OCI-LY7 (cell line): ENCODE data around the gene UVSSA. TPM values are rescaled to one million over a fixed set of nuclear protein-coding genes. Genes with fewer than 3 reads are reported as not detected.

Experiments
- BruUV-seq: library from RNA; stranded (reverse); fragments of 400-500 nt; replicated peaks from 2 replicates; lab custom pipeline; 2021; lab: Mats Ljungman, UMichigan
- CTCF ChIA-PET: fragments of 300-600 bp; sonication (Branson Sonifier 250); formaldehyde crosslinking; loops from one replicate; lab custom pipeline; 2022; ENCODE audit warnings: antibody characterized with exemption; ENCODE audit not compliant: unreplicated experiment; lab: Charles Lee
- POLR2A ChIA-PET: fragments of 300-600 bp; sonication (Branson Sonifier 250); formaldehyde crosslinking; loops from one replicate; lab custom pipeline; 2022; ENCODE audit warnings: antibody characterized with exemption; lab: Charles Lee
- DNase-seq: peaks from one replicate; pipeline ENCODE4 v3.0.0-alpha.2; 2015; ENCODE audit warnings: low spot score
- H2AFZ ChIP-seq: fragments of 200-600 bp; sonication (generic), shearing (Covaris generic); 2 replicates; pipeline ENCODE4 v1.6.1; 2014; ENCODE audit warnings: mild to moderate bottlenecking, antibody characterized with exemption, low read length, moderate library complexity
- H3K27ac ChIP-seq: fragments of 200-600 bp; sonication (generic); 2 replicates; pipeline ENCODE4 v1.5.1; 2014; ENCODE audit warnings: mixed run types, low read depth, mild to moderate bottlenecking, moderate library complexity, low read length, inconsistent platforms; ENCODE audit not compliant: poor library complexity, severe bottlenecking
- H3K36me3 ChIP-seq: fragments of 200-600 bp; sonication (generic); 2 replicates; pipeline ENCODE4 v1.6.1; 2014; ENCODE audit warnings: mild to moderate bottlenecking, antibody characterized with exemption, low read length, moderate library complexity, mixed read lengths; ENCODE audit not compliant: insufficient read depth
- H3K4me1 ChIP-seq: fragments of 200-600 bp; sonication (generic); 2 replicates; pipeline ENCODE4 v1.5.1; 2014; ENCODE audit warnings: mild to moderate bottlenecking, low read length; ENCODE audit not compliant: insufficient read depth, poor library complexity, severe bottlenecking
- H3K4me2 ChIP-seq: fragments of 200-600 bp; sonication (generic); 2 replicates; pipeline ENCODE4 v1.6.1; 2014; ENCODE audit warnings: mild to moderate bottlenecking, low read length
- H3K4me3 ChIP-seq: fragments of 200-600 bp; sonication (generic); 2 replicates; pipeline ENCODE4 v1.5.1; 2014; ENCODE audit warnings: mild to moderate bottlenecking, low read depth, low read length; ENCODE audit not compliant: poor library complexity, severe bottlenecking
- H3K79me2 ChIP-seq: fragments of 200-600 bp; sonication (generic); 2 replicates; pipeline ENCODE4 v1.6.1; 2016; ENCODE audit warnings: low read depth, mild to moderate bottlenecking, low read length, moderate library complexity, mixed read lengths; ENCODE audit not compliant: insufficient read depth
- H3K9me2 ChIP-seq: fragments of 200-600 bp; sonication (generic); 2 replicates; pipeline ENCODE4 v1.6.1; 2016; ENCODE audit warnings: mild to moderate bottlenecking, low read length, mixed read lengths; ENCODE audit not compliant: insufficient read depth
- H3K9me3 ChIP-seq: fragments of 200-600 bp; sonication (generic); 2 replicates; pipeline ENCODE4 v1.6.1; 2014; ENCODE audit warnings: mild to moderate bottlenecking, mixed run types, low read length, mixed read lengths
- H4K20me1 ChIP-seq: fragments of 200-600 bp; sonication (generic); 2 replicates; pipeline ENCODE4 v1.6.1; 2014; ENCODE audit warnings: mild to moderate bottlenecking, antibody characterized with exemption, low read length, moderate library complexity, mixed read lengths; ENCODE audit not compliant: insufficient read depth
- CTCF ChIP-seq: fragments of 200-600 bp; sonication (generic); conservative IDR thresholded peaks from 2 replicates; pipeline ENCODE4 v1.5.1; 2014; ENCODE audit warnings: mild to moderate bottlenecking, antibody characterized with exemption, low read length, moderate library complexity, mixed read lengths
- EZH2phosphoT487 ChIP-seq: fragments of 200-600 bp; sonication (generic); IDR thresholded peaks from 2 replicates; pipeline ENCODE4 v1.6.1; 2018; ENCODE audit warnings: low read depth, borderline replicate concordance, mild to moderate bottlenecking, mixed run types, antibody characterized with exemption, low read length, moderate library complexity, mixed read lengths
- intact Hi-C: fragments of 100-400 bp; cut with micrococcal nuclease; formaldehyde crosslinking; loops from one replicate; pipeline ENCODE4 v1.10.0; 2022; ENCODE audit not compliant: unreplicated experiment
- total RNA-seq, 2 experiments: library from RNA; depleted of rRNA in 1 of 2; stranded (reverse); fragments of >200 nt in 1 of 2; shearing (Covaris generic) in 1 of 2; gene quantifications; 2 replicates each; pipeline ENCODE4 v1.2.3, GENCODE V29; 2014 to 2022

UVSSA gene
- total RNA-seq, 2 experiments from 2014 or later = 13.2 to 43.2 TPM

DNA sequence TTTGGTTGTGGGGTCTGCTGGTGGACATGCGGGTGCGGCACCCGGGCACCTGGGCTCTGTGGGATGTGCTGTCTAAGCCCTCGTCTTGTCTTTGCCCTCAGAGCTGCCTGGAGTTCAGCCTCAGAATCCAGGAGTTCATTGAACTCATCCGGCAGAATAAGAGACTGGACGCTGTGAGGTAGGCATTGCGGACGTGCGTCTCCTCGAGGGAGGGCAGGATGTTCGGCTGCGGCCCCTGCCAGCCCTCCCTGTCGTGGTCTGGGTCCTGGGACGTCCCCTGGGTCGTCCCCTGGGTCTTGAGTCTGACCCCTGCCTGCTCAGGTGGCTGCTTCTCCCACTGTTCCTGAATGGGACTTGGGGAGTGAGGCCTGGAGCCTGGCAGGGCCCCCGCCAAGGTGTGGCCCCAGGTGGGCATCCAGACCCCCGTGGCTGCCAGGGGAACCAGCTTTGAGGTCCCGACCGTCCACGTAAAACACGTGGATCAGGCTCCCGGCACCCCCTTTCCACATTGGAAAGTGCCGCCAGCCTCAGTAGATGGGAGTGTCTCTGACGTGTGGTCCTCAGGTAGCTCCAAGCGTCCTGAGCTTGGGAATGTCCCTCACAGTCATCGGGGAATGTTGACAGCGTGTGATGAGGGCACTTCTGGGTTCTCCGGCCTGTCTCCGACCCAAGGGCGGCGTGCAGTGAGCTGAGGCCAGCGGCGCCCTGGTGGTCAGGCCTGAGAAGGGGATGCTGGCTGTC lies 19.3 kb upstream of the UVSSA start:
- H3K36me3 ChIP-seq = peaks cover 57% of the 10 kb centered on the region

GRCh38 chr4:1328267-1329155 lies 18.5 kb upstream of the UVSSA start:
- Histone ChIP-seq H4K20me1 (no peaks in the 10 kb centered on the region), H3K36me3 (peaks cover 57% of the 10 kb centered on the region), H3K27ac (no peak overlapping the region), H3K9me3 (no peaks in the 10 kb centered on the region), H2AFZ (no peak overlapping the region), H3K4me2 (no peak overlapping the region), H3K79me2 (no peaks in the 10 kb centered on the region), H3K9me2 (no peaks in the 10 kb centered on the region), H3K4me3 (no peak overlapping the region), H3K4me1 (no peaks in the 10 kb centered on the region)
- BruUV-seq = no TSS peak
- ChIA-PET CTCF (no interaction called here), POLR2A (no interaction called here)
- TF ChIP-seq CTCF (no peak), EZH2phosphoT487 (no peak)
- intact Hi-C loops = no loop called here
- DNase-seq = no peak

More for the DNA sequence above, 19.3 kb upstream of the UVSSA start:
- Histone ChIP-seq H3K4me2 (no peak overlapping the region), H3K4me3 (no peak overlapping the region), H3K27ac (no peak overlapping the region), H3K79me2 (no peaks in the 10 kb centered on the region), H2AFZ (no peak overlapping the region), H3K9me2 (no peaks in the 10 kb centered on the region), H3K4me1 (no peaks in the 10 kb centered on the region), H4K20me1 (no peaks in the 10 kb centered on the region), H3K9me3 (no peaks in the 10 kb centered on the region)
- TF ChIP-seq EZH2phosphoT487 = no peak
- TF ChIP-seq CTCF = no peak
- no peak for DNase-seq
- BruUV-seq = no TSS peak
- CTCF ChIA-PET = no interaction called here
- POLR2A ChIA-PET = no interaction called here
- intact Hi-C loops = no loop called here
